Testis (tissue), 2 donors: ENCODE data around the gene EDA.

ENCODE experiments used
- CTCF ChIP-seq, 3 experiments: fragments of 450-650 bp in 2 of 3; fragments of 200-600 bp in 1 of 3; sonication (generic) in 1 of 3; IDR thresholded peaks; one replicate each; pipeline ENCODE4 v1.5.1; 2016 to 2019; ENCODE audit warnings: antibody characterized with exemption in 3 of 3, mild to moderate bottlenecking in 2 of 3, moderate library complexity in 1 of 3
- POLR2A ChIP-seq: fragments of 450-650 bp; IDR thresholded peaks from one replicate; pipeline ENCODE4 v1.6.1; 2017; ENCODE audit warnings: antibody characterized with exemption, mild to moderate bottlenecking, moderate library complexity

GRCh38 chrX:69896046-69896445 lies 280.1 kb downstream of the EDA start:
- TF ChIP-seq CTCF (IDR thresholded peaks at IDR 0.05) (no peak), POLR2A (no peak)
